OCI-LY7 (cell line): ENCODE results near the gene EEPD1. TPM values are rescaled to one million over a fixed set of nuclear protein-coding genes. Genes with fewer than 3 reads are reported as not detected.

ENCODE experiments used
- BruUV-seq: library from RNA; stranded (reverse); fragments of 400-500 nt; replicated peaks from 2 replicates; lab custom pipeline; 2021; lab: Mats Ljungman, UMichigan
- CTCF ChIA-PET: fragments of 300-600 bp; sonication (Branson Sonifier 250); formaldehyde crosslinking; loops from one replicate; lab custom pipeline; 2022; ENCODE audit warnings: antibody characterized with exemption; ENCODE audit not compliant: unreplicated experiment; lab: Charles Lee
- POLR2A ChIA-PET: fragments of 300-600 bp; sonication (Branson Sonifier 250); formaldehyde crosslinking; loops from one replicate; lab custom pipeline; 2022; ENCODE audit warnings: antibody characterized with exemption; lab: Charles Lee
- DNase-seq: peaks from one replicate; pipeline ENCODE4 v3.0.0-alpha.2; 2015; ENCODE audit warnings: low spot score
- H2AFZ ChIP-seq: fragments of 200-600 bp; sonication (generic), shearing (Covaris generic); 2 replicates; pipeline ENCODE4 v1.6.1; 2014; ENCODE audit warnings: mild to moderate bottlenecking, antibody characterized with exemption, low read length, moderate library complexity
- H3K27ac ChIP-seq: fragments of 200-600 bp; sonication (generic); 2 replicates; pipeline ENCODE4 v1.5.1; 2014; ENCODE audit warnings: mixed run types, low read depth, mild to moderate bottlenecking, moderate library complexity, low read length, inconsistent platforms; ENCODE audit not compliant: poor library complexity, severe bottlenecking
- H3K36me3 ChIP-seq: fragments of 200-600 bp; sonication (generic); 2 replicates; pipeline ENCODE4 v1.6.1; 2014; ENCODE audit warnings: mild to moderate bottlenecking, antibody characterized with exemption, low read length, moderate library complexity, mixed read lengths; ENCODE audit not compliant: insufficient read depth
- H3K4me1 ChIP-seq: fragments of 200-600 bp; sonication (generic); 2 replicates; pipeline ENCODE4 v1.5.1; 2014; ENCODE audit warnings: mild to moderate bottlenecking, low read length; ENCODE audit not compliant: insufficient read depth, poor library complexity, severe bottlenecking
- H3K4me2 ChIP-seq: fragments of 200-600 bp; sonication (generic); 2 replicates; pipeline ENCODE4 v1.6.1; 2014; ENCODE audit warnings: mild to moderate bottlenecking, low read length
- H3K4me3 ChIP-seq: fragments of 200-600 bp; sonication (generic); 2 replicates; pipeline ENCODE4 v1.5.1; 2014; ENCODE audit warnings: mild to moderate bottlenecking, low read depth, low read length; ENCODE audit not compliant: poor library complexity, severe bottlenecking
- H3K79me2 ChIP-seq: fragments of 200-600 bp; sonication (generic); 2 replicates; pipeline ENCODE4 v1.6.1; 2016; ENCODE audit warnings: low read depth, mild to moderate bottlenecking, low read length, moderate library complexity, mixed read lengths; ENCODE audit not compliant: insufficient read depth
- H3K9me2 ChIP-seq: fragments of 200-600 bp; sonication (generic); 2 replicates; pipeline ENCODE4 v1.6.1; 2016; ENCODE audit warnings: mild to moderate bottlenecking, low read length, mixed read lengths; ENCODE audit not compliant: insufficient read depth
- H3K9me3 ChIP-seq: fragments of 200-600 bp; sonication (generic); 2 replicates; pipeline ENCODE4 v1.6.1; 2014; ENCODE audit warnings: mild to moderate bottlenecking, mixed run types, low read length, mixed read lengths
- H4K20me1 ChIP-seq: fragments of 200-600 bp; sonication (generic); 2 replicates; pipeline ENCODE4 v1.6.1; 2014; ENCODE audit warnings: mild to moderate bottlenecking, antibody characterized with exemption, low read length, moderate library complexity, mixed read lengths; ENCODE audit not compliant: insufficient read depth
- EZH2phosphoT487 ChIP-seq: fragments of 200-600 bp; sonication (generic); IDR thresholded peaks from 2 replicates; pipeline ENCODE4 v1.6.1; 2018; ENCODE audit warnings: low read depth, borderline replicate concordance, mild to moderate bottlenecking, mixed run types, antibody characterized with exemption, low read length, moderate library complexity, mixed read lengths
- intact Hi-C: fragments of 100-400 bp; cut with micrococcal nuclease; formaldehyde crosslinking; loops from one replicate; pipeline ENCODE4 v1.10.0; 2022; ENCODE audit not compliant: unreplicated experiment
- total RNA-seq, 2 experiments: library from RNA; depleted of rRNA in 1 of 2; stranded (reverse); fragments of >200 nt in 1 of 2; shearing (Covaris generic) in 1 of 2; gene quantifications; 2 replicates each; pipeline ENCODE4 v1.2.3, GENCODE V29; 2014 to 2022
- TF ChIP-seq, protein P1 (sequence below): fragments of 200-600 bp; sonication (generic); conservative IDR thresholded peaks from 2 replicates; pipeline ENCODE4 v1.5.1; 2014; ENCODE audit warnings: mild to moderate bottlenecking, antibody characterized with exemption, low read length, moderate library complexity, mixed read lengths

Gene EEPD1
- total RNA-seq, 2 experiments from 2014 or later: 1.7 to 8.1 TPM

GRCh38 chr7:36279200-36279925 is 126.3 kb downstream of the EEPD1 start:
- TF ChIP-seq EZH2phosphoT487: no peak
- TF ChIP-seq, protein P1, sequence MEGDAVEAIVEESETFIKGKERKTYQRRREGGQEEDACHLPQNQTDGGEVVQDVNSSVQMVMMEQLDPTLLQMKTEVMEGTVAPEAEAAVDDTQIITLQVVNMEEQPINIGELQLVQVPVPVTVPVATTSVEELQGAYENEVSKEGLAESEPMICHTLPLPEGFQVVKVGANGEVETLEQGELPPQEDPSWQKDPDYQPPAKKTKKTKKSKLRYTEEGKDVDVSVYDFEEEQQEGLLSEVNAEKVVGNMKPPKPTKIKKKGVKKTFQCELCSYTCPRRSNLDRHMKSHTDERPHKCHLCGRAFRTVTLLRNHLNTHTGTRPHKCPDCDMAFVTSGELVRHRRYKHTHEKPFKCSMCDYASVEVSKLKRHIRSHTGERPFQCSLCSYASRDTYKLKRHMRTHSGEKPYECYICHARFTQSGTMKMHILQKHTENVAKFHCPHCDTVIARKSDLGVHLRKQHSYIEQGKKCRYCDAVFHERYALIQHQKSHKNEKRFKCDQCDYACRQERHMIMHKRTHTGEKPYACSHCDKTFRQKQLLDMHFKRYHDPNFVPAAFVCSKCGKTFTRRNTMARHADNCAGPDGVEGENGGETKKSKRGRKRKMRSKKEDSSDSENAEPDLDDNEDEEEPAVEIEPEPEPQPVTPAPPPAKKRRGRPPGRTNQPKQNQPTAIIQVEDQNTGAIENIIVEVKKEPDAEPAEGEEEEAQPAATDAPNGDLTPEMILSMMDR: no peak
- ChIA-PET POLR2A (interaction anchor here (2.8 kb wide), 1 partner anchor 8 kb away, joined by 13 read pairs; no protein-coding TSS in a partner anchor), CTCF (no interaction called here)
- intact Hi-C loops: no loop called here
- Histone ChIP-seq H3K79me2 (no peaks in the 10 kb centered on the region), H3K9me2 (no peaks in the 10 kb centered on the region), H3K4me3 (no peak overlapping the region), H3K9me3 (no peaks in the 10 kb centered on the region), H3K36me3 (no peaks in the 10 kb centered on the region), H3K27ac (no peak overlapping the region), H2AFZ (no peak overlapping the region), H4K20me1 (no peaks in the 10 kb centered on the region), H3K4me2 (no peak overlapping the region), H3K4me1 (peaks cover 43% of the 10 kb centered on the region)
- BruUV-seq: no TSS peak
- DNase-seq: no peak

DNA sequence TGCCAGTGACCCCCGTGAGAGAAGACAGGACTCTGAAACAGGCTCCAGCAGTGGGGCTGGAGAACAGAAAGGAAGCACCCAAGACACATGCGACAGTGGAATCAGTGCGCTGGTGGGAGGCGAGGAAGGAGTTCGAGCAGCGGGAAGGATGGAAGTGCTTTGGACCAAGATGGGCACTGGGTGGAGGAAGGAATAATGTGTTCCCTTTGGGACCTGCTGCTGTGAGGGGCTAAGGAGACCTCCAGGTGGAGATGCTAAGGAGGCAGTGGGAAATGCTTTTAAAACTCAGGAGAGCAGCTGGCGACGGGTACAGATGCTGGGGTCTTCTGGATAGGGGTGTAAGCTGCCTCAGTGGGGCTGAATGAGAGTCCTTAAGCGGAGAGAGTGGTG is 126.9 kb downstream of the EEPD1 start:
- Histone ChIP-seq H3K4me1 (peaks cover 43% of the 10 kb centered on the region), H2AFZ (no peak overlapping the region), H4K20me1 (no peaks in the 10 kb centered on the region), H3K79me2 (no peaks in the 10 kb centered on the region), H3K9me3 (no peaks in the 10 kb centered on the region), H3K4me3 (no peak overlapping the region), H3K9me2 (no peaks in the 10 kb centered on the region), H3K36me3 (no peaks in the 10 kb centered on the region), H3K27ac (no peak overlapping the region), H3K4me2 (no peak overlapping the region)
- POLR2A ChIA-PET: interaction anchor here (2.8 kb wide), 1 partner anchor 7 kb away, joined by 13 read pairs; no protein-coding TSS in a partner anchor
- CTCF ChIA-PET: no interaction called here
- no peak for TF ChIP-seq EZH2phosphoT487
- TF ChIP-seq, protein P1: no peak
- intact Hi-C loops: loop anchor here (10.0 kb wide), 1 partner anchor 475 kb away; the partner anchor contains the start of gene SEPTIN7
- DNase-seq: no peak
- BruUV-seq: no TSS peak
